Uterus (tissue), 2 donors: ENCODE data around the gene ABHD15.

Source experiments
- POLR2A ChIP-seq, 2 donors: fragments of 450-650 bp; IDR thresholded peaks; one replicate each; pipeline ENCODE4 v1.6.1; 2016; ENCODE audit warnings: antibody characterized with exemption in 2 of 2, mild to moderate bottlenecking in 1 of 2, moderate library complexity in 1 of 2
- TF ChIP-seq, protein P1 (sequence below), 4 experiments: fragments of 200-600 bp in 2 of 4; fragments of 450-650 bp in 2 of 4; sonication (generic) in 2 of 4; IDR thresholded peaks; one replicate each; pipeline ENCODE4 v1.5.1; 2016 to 2019; ENCODE audit warnings: antibody characterized with exemption in 4 of 4, mild to moderate bottlenecking in 2 of 4, moderate library complexity in 1 of 4

DNA sequence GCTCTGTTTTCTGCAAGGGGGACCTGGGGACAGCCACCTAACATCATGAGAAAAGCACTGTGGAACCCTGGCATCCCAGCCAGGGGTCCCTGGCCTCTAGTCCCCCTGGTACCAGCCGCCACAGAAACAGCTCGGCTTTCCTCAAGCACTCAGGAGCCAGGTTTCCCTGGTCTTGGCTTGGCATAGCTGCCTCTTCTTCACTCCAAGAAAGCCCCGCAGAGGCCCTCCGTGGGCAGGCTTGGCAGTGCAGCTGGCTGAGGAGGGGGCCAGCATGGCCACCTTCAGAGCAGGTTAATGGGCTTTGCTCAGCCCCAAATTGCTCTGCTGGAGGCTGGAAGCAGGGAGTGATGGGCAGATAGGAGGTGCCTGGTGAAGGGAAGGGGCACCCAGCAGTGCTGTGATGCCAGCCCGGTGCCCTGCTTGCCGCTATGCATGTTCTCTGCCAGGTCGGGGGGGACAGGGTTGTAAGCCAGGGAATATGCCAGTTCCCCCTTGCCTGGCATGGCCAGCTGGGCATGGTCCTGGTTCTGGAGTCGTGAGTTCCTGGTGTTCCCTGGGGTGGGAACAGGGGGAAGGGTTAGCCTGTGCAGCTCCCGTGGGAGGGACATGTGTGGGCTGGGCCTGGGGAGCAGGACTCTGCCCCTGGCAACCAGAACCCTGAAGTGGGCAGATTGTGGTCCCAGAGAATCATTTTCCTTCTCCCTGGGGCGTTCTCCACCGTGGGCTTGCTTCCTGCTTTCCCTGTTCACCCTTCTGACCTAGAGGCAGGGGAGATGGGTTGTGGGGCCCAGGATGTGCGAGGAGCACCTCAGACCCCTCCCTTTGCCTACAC lies 29.3 kb upstream of the ABHD15 start:
- TF ChIP-seq, protein P1, sequence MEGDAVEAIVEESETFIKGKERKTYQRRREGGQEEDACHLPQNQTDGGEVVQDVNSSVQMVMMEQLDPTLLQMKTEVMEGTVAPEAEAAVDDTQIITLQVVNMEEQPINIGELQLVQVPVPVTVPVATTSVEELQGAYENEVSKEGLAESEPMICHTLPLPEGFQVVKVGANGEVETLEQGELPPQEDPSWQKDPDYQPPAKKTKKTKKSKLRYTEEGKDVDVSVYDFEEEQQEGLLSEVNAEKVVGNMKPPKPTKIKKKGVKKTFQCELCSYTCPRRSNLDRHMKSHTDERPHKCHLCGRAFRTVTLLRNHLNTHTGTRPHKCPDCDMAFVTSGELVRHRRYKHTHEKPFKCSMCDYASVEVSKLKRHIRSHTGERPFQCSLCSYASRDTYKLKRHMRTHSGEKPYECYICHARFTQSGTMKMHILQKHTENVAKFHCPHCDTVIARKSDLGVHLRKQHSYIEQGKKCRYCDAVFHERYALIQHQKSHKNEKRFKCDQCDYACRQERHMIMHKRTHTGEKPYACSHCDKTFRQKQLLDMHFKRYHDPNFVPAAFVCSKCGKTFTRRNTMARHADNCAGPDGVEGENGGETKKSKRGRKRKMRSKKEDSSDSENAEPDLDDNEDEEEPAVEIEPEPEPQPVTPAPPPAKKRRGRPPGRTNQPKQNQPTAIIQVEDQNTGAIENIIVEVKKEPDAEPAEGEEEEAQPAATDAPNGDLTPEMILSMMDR (IDR thresholded peaks at IDR 0.05): no peak
- no peak for TF ChIP-seq POLR2A (IDR thresholded peaks at IDR 0.05)
